Measurements from ENCODE around the gene CD164L2. TPM values are rescaled to one million over a fixed set of nuclear protein-coding genes. Genes with fewer than 3 reads are reported as not detected.

CD164L2 gene
- not detected in 5 replicates for total RNA-seq (2022; extraction: Qiagen RNA extraction)

GRCh38 chr1:27383039-27383605, at the start of gene CD164L2:
Gene CD164L2 (minus strand): TSS chr1:27383333. CDS start chr1:27383239, 94 bp downstream.

GRCh38 chr1:27392096-27392777, 9.1 kb upstream of the CD164L2 start, which contains the start of gene GPR3:
Gene GPR3 (plus strand): TSS chr1:27392622. CDS start chr1:27393799, 1,177 bp downstream.

GRCh38 chr1:27374362-27375086, 8.6 kb downstream of the CD164L2 start, which contains the start of gene FCN3:
Gene FCN3 (minus strand): TSS chr1:27374824. CDS start chr1:27374818, 6 bp downstream.

GRCh38 chr1:27366411-27367159, 16.5 kb downstream of the CD164L2 start, which contains the start of gene MAP3K6:
Gene MAP3K6 (minus strand): TSS chr1:27366961. CDS start chr1:27366597, 364 bp downstream.

GRCh38 chr1:27341525-27342252, 41.4 kb downstream of the CD164L2 start, which contains the start of gene SYTL1:
Gene SYTL1 (plus strand): TSS chr1:27342022. CDS start chr1:27345335, 3,313 bp downstream.

Other genes with a start within 250 kb of the CD164L2 start
- 15.0 to 23.8 TPM (median 21.1 TPM) in 5 replicates for gene SLC9A1, start 228.2 kb downstream of the CD164L2 start, total RNA-seq (2022; extraction: Qiagen RNA extraction)
- 5.2 to 8.0 TPM (median 7.4 TPM) in 5 replicates for gene WDTC1, start 148.7 kb downstream of the CD164L2 start, total RNA-seq (2022; extraction: Qiagen RNA extraction)
- 39.9 to 46.8 TPM (median 44.6 TPM) in 5 replicates for gene TMEM222, start 61.2 kb downstream of the CD164L2 start, total RNA-seq (2022; extraction: Qiagen RNA extraction)
- 0.10 to 0.73 TPM (median 0.45 TPM) in 5 replicates for gene SYTL1, start 41.3 kb downstream of the CD164L2 start, total RNA-seq (2022; extraction: Qiagen RNA extraction)
- gene MAP3K6, start 16.4 kb downstream of the CD164L2 start, total RNA-seq (2022; extraction: Qiagen RNA extraction) = 11.2 to 21.7 TPM (median 19.9 TPM) in 5 replicates
- gene FCN3, start 8.5 kb downstream of the CD164L2 start, total RNA-seq (2022; extraction: Qiagen RNA extraction) = not detected in 5 replicates
- 1.3 to 1.8 TPM (median 1.6 TPM) in 5 replicates for gene GPR3, start 9.3 kb upstream of the CD164L2 start, total RNA-seq (2022; extraction: Qiagen RNA extraction)
- gene WASF2, start 106.8 kb upstream of the CD164L2 start, total RNA-seq (2022; extraction: Qiagen RNA extraction) = 45.8 to 64.5 TPM (median 61.1 TPM) in 5 replicates
- gene AHDC1, start 220.8 kb upstream of the CD164L2 start, total RNA-seq (2022; extraction: Qiagen RNA extraction) = 16.9 to 31.3 TPM (median 29.9 TPM) in 5 replicates

All from A549 treated with dexamethasone at 1 μM for 4 hours (cell line).